ENCODE measurements around the gene MRAS. TPM values are rescaled to one million over a fixed set of nuclear protein-coding genes. Genes with fewer than 3 reads are reported as not detected.

The MRAS gene
- total RNA-seq = 55.4 TPM
- long read RNA-seq, full-length matches to known transcripts = 24 of 68 reads
- long read RNA-seq, partial matches to known transcripts = 3 of 68 reads
- long read RNA-seq, other reads (novel, unspliced or antisense) = 41 of 68 reads

GRCh38 chr3:138347960-138348753, at the start of gene MRAS:
Gene MRAS, plus strand, starts transcription at chr3:138348579. Its CDS starts 24,305 bp downstream, at chr3:138372884.
- ATAC-seq = peak; percentile 88 to 91
- Histone ChIP-seq H3K4me1 (peaks cover 24% of the 10 kb centered on the region), H3K36me3 (no peaks in the 10 kb centered on the region), H3K9me3 (no peaks in the 10 kb centered on the region), H3K27me3 (ENCODE audit: low read depth) (no peaks in the 10 kb centered on the region), H3K4me3 (peak within 1 kb of the TSS; percentile 82), H3K27ac (peak within 1 kb of the TSS; percentile 93)
- DNase-seq = peak; percentile 87
- TF ChIP-seq, protein P1, sequence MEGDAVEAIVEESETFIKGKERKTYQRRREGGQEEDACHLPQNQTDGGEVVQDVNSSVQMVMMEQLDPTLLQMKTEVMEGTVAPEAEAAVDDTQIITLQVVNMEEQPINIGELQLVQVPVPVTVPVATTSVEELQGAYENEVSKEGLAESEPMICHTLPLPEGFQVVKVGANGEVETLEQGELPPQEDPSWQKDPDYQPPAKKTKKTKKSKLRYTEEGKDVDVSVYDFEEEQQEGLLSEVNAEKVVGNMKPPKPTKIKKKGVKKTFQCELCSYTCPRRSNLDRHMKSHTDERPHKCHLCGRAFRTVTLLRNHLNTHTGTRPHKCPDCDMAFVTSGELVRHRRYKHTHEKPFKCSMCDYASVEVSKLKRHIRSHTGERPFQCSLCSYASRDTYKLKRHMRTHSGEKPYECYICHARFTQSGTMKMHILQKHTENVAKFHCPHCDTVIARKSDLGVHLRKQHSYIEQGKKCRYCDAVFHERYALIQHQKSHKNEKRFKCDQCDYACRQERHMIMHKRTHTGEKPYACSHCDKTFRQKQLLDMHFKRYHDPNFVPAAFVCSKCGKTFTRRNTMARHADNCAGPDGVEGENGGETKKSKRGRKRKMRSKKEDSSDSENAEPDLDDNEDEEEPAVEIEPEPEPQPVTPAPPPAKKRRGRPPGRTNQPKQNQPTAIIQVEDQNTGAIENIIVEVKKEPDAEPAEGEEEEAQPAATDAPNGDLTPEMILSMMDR (IDR thresholded peaks at IDR 0.05) = peak; percentile 56
- intact Hi-C loops (cut with DNase I) = no loop called here

- intact Hi-C loops (cut with DNase I) = no loop called here
- TF ChIP-seq, protein P1 (IDR thresholded peaks at IDR 0.05) = no peak
- Histone ChIP-seq H3K36me3 (peaks cover 28% of the 10 kb centered on the region), H3K9me3 (no peaks in the 10 kb centered on the region), H3K27ac (no peak overlapping the region), H3K4me1 (no peaks in the 10 kb centered on the region), H3K4me3 (no peak overlapping the region), H3K27me3 (ENCODE audit: low read depth) (no peaks in the 10 kb centered on the region)
- ATAC-seq (no peak), DNase-seq (no peak)
Measured at GRCh38 chr3:138300647-138301046, 47.7 kb upstream of the MRAS start.

GRCh38 chr3:138303474-138303873, 44.9 kb upstream of the MRAS start:
- ATAC-seq (no peak), DNase-seq (no peak)
- H3K4me1 ChIP-seq = no peaks in the 10 kb centered on the region
- intact Hi-C loops (cut with DNase I) = no loop called here
- TF ChIP-seq, protein P1 (IDR thresholded peaks at IDR 0.05) = no peak
- no peak overlapping the region for H3K27ac ChIP-seq
- peaks cover 2% of the 10 kb centered on the region for H3K36me3 ChIP-seq
- no peaks in the 10 kb centered on the region for H3K27me3 ChIP-seq (ENCODE audit: low read depth)
- H3K9me3 ChIP-seq = peaks cover 8% of the 10 kb centered on the region
- H3K4me3 ChIP-seq = no peak overlapping the region

GRCh38 chr3:138307899-138308298, 40.5 kb upstream of the MRAS start:
- Histone ChIP-seq H3K27ac (no peak overlapping the region), H3K27me3 (ENCODE audit: low read depth) (no peaks in the 10 kb centered on the region), H3K36me3 (no peaks in the 10 kb centered on the region), H3K4me1 (no peaks in the 10 kb centered on the region), H3K9me3 (peaks cover 20% of the 10 kb centered on the region), H3K4me3 (no peak overlapping the region)
- TF ChIP-seq, protein P1 (IDR thresholded peaks at IDR 0.05) = no peak
- ATAC-seq (no peak), DNase-seq (no peak)
- intact Hi-C loops (cut with DNase I) = no loop called here

DNA sequence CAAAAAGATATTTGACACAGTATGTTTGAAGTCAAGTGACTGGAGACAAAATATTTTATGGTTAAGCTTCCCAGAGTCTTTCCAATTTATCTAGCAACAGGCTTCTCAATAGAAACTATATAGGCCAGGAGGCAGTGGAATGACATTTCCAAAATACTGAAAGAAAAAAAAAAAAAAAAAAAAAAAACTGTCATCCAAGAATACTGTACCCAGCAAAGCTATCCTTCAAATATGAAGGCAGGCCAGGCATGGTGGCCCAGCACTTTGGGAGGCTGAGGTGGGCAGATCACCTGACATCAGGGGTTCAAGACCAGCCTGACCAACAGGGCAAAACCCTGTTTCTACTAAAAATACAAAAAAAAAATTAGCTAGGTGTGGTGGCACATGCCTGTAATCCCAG, 39.6 kb upstream of the MRAS start:
- DNase-seq = no peak
- peaks cover 20% of the 10 kb centered on the region for H3K9me3 ChIP-seq
- H3K36me3 ChIP-seq = no peaks in the 10 kb centered on the region
- intact Hi-C loops (cut with DNase I) = no loop called here
- no peak for ATAC-seq
- H3K4me3 ChIP-seq = no peak overlapping the region
- TF ChIP-seq, protein P1 (IDR thresholded peaks at IDR 0.05) = no peak
- no peak overlapping the region for H3K27ac ChIP-seq
- H3K4me1 ChIP-seq = no peaks in the 10 kb centered on the region
- H3K27me3 ChIP-seq (ENCODE audit: low read depth) = no peaks in the 10 kb centered on the region

All from lower lobe of right lung (tissue), 2 donors.